IPS-NIHi7 (cell line): ENCODE data around the gene INSYN2A.

ENCODE experiments used
- DNase-seq: peaks from one replicate; pipeline ENCODE4 v3.0.0; 2012; ENCODE audit warnings: mixed read lengths; ENCODE audit errors: extremely low spot score

The INSYN2A gene

GRCh38 chr10:127196282-127197153, at the start of gene INSYN2A:
TSS of gene INSYN2A (minus strand) at chr10:127196591. CDS start at chr10:127176395, 20,196 bp downstream.
- DNase-seq: peak; percentile 78

GRCh38 chr10:127245456-127245855, 49.1 kb upstream of the INSYN2A start:
- DNase-seq: no peak

GRCh38 chr10:127243490-127244272, 47.3 kb upstream of the INSYN2A start:
- DNase-seq: peak; percentile 83

GRCh38 chr10:127242914-127243313, 46.5 kb upstream of the INSYN2A start:
- DNase-seq: no peak

GRCh38 chr10:127236266-127236665, 39.9 kb upstream of the INSYN2A start:
- DNase-seq: no peak

- no peak for DNase-seq
These were observed 38.0 kb upstream of the INSYN2A start for GRCh38 chr10:127234306-127234800.

GRCh38 chr10:127228195-127228787, 31.9 kb upstream of the INSYN2A start:
- DNase-seq: no peak

- no peak for DNase-seq
These were observed 31.3 kb upstream of the INSYN2A start for GRCh38 chr10:127227663-127228062.

- DNase-seq: no peak
These were observed 30.6 kb upstream of the INSYN2A start for GRCh38 chr10:127227027-127227426.

GRCh38 chr10:127221281-127221680, 24.9 kb upstream of the INSYN2A start:
- no peak for DNase-seq

- no peak for DNase-seq
These were observed 22.3 kb upstream of the INSYN2A start for GRCh38 chr10:127218658-127219057.

- DNase-seq: no peak
These were observed 20.4 kb upstream of the INSYN2A start for GRCh38 chr10:127216786-127217185.

GRCh38 chr10:127216274-127216673, 19.9 kb upstream of the INSYN2A start:
- peak; percentile 33 for DNase-seq

GRCh38 chr10:127215866-127216265, 19.5 kb upstream of the INSYN2A start:
- peak; percentile 48 for DNase-seq

- no peak for DNase-seq
These were observed 14.6 kb upstream of the INSYN2A start for GRCh38 chr10:127210936-127211466.

- no peak for DNase-seq
These were observed 10.7 kb upstream of the INSYN2A start for GRCh38 chr10:127207081-127207480.

- DNase-seq: no peak
These were observed 6.7 kb upstream of the INSYN2A start for GRCh38 chr10:127203067-127203466.

- no peak for DNase-seq
These were observed 4.3 kb upstream of the INSYN2A start for GRCh38 chr10:127200646-127201045.

- no peak for DNase-seq
These were observed 2.3 kb upstream of the INSYN2A start for GRCh38 chr10:127198721-127199120.

GRCh38 chr10:127198307-127198706, 1.9 kb upstream of the INSYN2A start:
- no peak for DNase-seq

- DNase-seq: no peak
These were observed 702 bp upstream of the INSYN2A start for GRCh38 chr10:127197154-127197432.
